HepG2 (cell line): ENCODE data around the gene DDO. TPM values are rescaled to one million over a fixed set of nuclear protein-coding genes. Genes with fewer than 3 reads are reported as not detected.
A peak's percentile ranks its signal among the peaks of the same experiment; 100 is the strongest.

Source experiments
- AKAP8 ChIP-seq: sonication (generic); formaldehyde crosslinking; IDR thresholded peaks from 2 replicates; pipeline ENCODE4 v1.5.1; 2020; ENCODE audit warnings: mild to moderate bottlenecking, missing genetic modification reagents
- ARHGAP35 ChIP-seq: sonication (generic); formaldehyde crosslinking; IDR thresholded peaks from 2 replicates; pipeline ENCODE4 v1.9.0; 2022; ENCODE audit warnings: mild to moderate bottlenecking, inconsistent platforms, moderate library complexity, missing genetic modification reagents, borderline replicate concordance
- ATF2 ChIP-seq: sonication (generic); formaldehyde crosslinking; IDR thresholded peaks from 2 replicates; pipeline ENCODE4 v1.4.0; 2020; ENCODE audit warnings: missing genetic modification reagents
- CREBL2 ChIP-seq: sonication (generic); formaldehyde crosslinking; IDR thresholded peaks from 2 replicates; pipeline ENCODE4 v1.8.1; 2023; ENCODE audit warnings: missing genetic modification reagents, mild to moderate bottlenecking, borderline replicate concordance
- ETV6 ChIP-seq: sonication (generic); formaldehyde crosslinking; conservative IDR thresholded peaks from 2 replicates; pipeline ENCODE4 v1.4.0; 2020; ENCODE audit warnings: missing genetic modification reagents
- JUNB ChIP-seq: sonication (generic); formaldehyde crosslinking; IDR thresholded peaks from 2 replicates; pipeline ENCODE4 v1.8.0; 2022; ENCODE audit warnings: missing genetic modification reagents, mild to moderate bottlenecking, borderline replicate concordance
- KDM1A ChIP-seq: IDR thresholded peaks from 2 replicates; pipeline ENCODE4 v1.6.1; 2016; ENCODE audit warnings: missing compliant biosample characterization
- MTA1 ChIP-seq: sonication (generic); formaldehyde crosslinking; IDR thresholded peaks from 2 replicates; pipeline ENCODE4 v1.4.0; 2020; ENCODE audit warnings: missing genetic modification reagents, mild to moderate bottlenecking, borderline replicate concordance
- NRL ChIP-seq: sonication (generic); formaldehyde crosslinking; IDR thresholded peaks from 2 replicates; pipeline ENCODE4 v1.5.0; 2020; ENCODE audit warnings: missing genetic modification reagents, mild to moderate bottlenecking, moderate library complexity, borderline replicate concordance
- STAG1 ChIP-seq: sonication (generic); formaldehyde crosslinking; IDR thresholded peaks from 2 replicates; pipeline ENCODE4 v1.4.0; 2020; ENCODE audit warnings: missing genetic modification reagents
- TBX3 ChIP-seq: fragments of 450-650 bp; IDR thresholded peaks from 2 replicates; pipeline ENCODE4 v1.6.1; 2017; ENCODE audit warnings: antibody characterized with exemption, mild to moderate bottlenecking, inconsistent platforms, borderline replicate concordance
- ZKSCAN1 ChIP-seq: fragments of 150-350 bp; IDR thresholded peaks from 2 replicates; pipeline ENCODE4 v1.6.1; 2014; ENCODE audit warnings: low read length
- ZNF451 ChIP-seq: sonication (generic); formaldehyde crosslinking; IDR thresholded peaks from 2 replicates; pipeline ENCODE4 v1.5.0; 2020; ENCODE audit warnings: mild to moderate bottlenecking, missing genetic modification reagents
- ZNF562 ChIP-seq: sonication (generic); formaldehyde crosslinking; IDR thresholded peaks from 2 replicates; pipeline ENCODE4 v1.8.0; 2022; ENCODE audit warnings: missing genetic modification reagents, borderline replicate concordance
- ZNF609 ChIP-seq: sonication (generic); formaldehyde crosslinking; IDR thresholded peaks from 2 replicates; pipeline ENCODE4 v1.4.0; 2020; ENCODE audit warnings: mild to moderate bottlenecking, missing genetic modification reagents, borderline replicate concordance
- ZNF629 ChIP-seq: sonication (generic); formaldehyde crosslinking; conservative IDR thresholded peaks from 2 replicates; pipeline ENCODE4 v1.5.0; 2020; ENCODE audit warnings: missing genetic modification reagents
- ZNF710 ChIP-seq: sonication (generic); formaldehyde crosslinking; IDR thresholded peaks from 2 replicates; pipeline ENCODE4 v1.5.0; 2020; ENCODE audit warnings: mild to moderate bottlenecking, missing genetic modification reagents, borderline replicate concordance
- ZNF776 ChIP-seq: sonication (generic); formaldehyde crosslinking; IDR thresholded peaks from 2 replicates; pipeline ENCODE4 v1.4.0; 2020; ENCODE audit warnings: mild to moderate bottlenecking, missing genetic modification reagents
- ZNF800 ChIP-seq: sonication (generic); formaldehyde crosslinking; IDR thresholded peaks from 2 replicates; pipeline ENCODE4 v1.4.0; 2020; ENCODE audit warnings: missing genetic modification reagents
- polyA plus RNA-seq, 8 experiments: library from polyadenylated mRNA; depleted of rRNA in 3 of 8; stranded (reverse) in 7 of 8; unstranded in 1 of 8; fragments of >200 nt; fragmentation: Illumina TruSeq in 4 of 8; extraction: Trizol in 4 of 8; gene quantifications; 2 replicates each; pipeline versions ENCODE4 v1.2.1 to v1.2.3, GENCODE V29; 2011 to 2016; ENCODE audit warnings: low read depth in 4 of 8, missing spikeins in 1 of 8, mixed read lengths in 1 of 8; ENCODE audit not compliant: insufficient read depth in 1 of 8
- total RNA-seq, 5 experiments: library from RNA; depleted of rRNA; stranded (reverse); fragments of >200 nt; fragmentation: Illumina TruSeq; extraction: Trizol; gene quantifications; 2 replicates each; pipeline ENCODE4 v1.2.3, GENCODE V29; 2016; ENCODE audit warnings: low read depth in 1 of 5

Gene DDO
- total and polyA plus RNA-seq, 2 of the 13 experiments (the other 11 are each of a cell fraction or from before 2014, with no cell fraction given): 6.1 to 10.3 TPM

GRCh38 chr6:110415086-110415916, at the start of gene DDO (continued):
- TF ChIP-seq ZNF710 (CRISPR knock-in tag) (peak; percentile 42; the same call in 1 of the 2 replicates), ZNF776 (CRISPR knock-in tag) (no peak), MTA1 (CRISPR knock-in tag) (no peak), ZNF609 (no peak), ETV6 (CRISPR knock-in tag) (no peak), STAG1 (CRISPR knock-in tag) (no peak), TBX3 (no peak), NRL (CRISPR knock-in tag) (no peak), ZKSCAN1 (no peak), ZNF562 (CRISPR knock-in tag) (no peak), JUNB (CRISPR knock-in tag) (no peak), KDM1A (no peak), ARHGAP35 (no peak), ZNF800 (no peak), ZNF629 (peak; percentile 32; the same call in 1 of the 2 replicates), ZNF451 (CRISPR knock-in tag) (no peak), ATF2 (CRISPR knock-in tag) (no peak), AKAP8 (no peak), CREBL2 (CRISPR knock-in tag) (no peak)
